KOPT-K1 (cell line): Measurements from ENCODE around the gene MORN1.
"Not testable (repeated sequence)": the region's sequence is repeated elsewhere in the genome, so short reads cannot be mapped to it uniquely, and the experiment has no call there.

ENCODE experiments used
- H3K27ac ChIP-seq: fragments of 200-600 bp; sonication (generic); 2 replicates; pipeline ENCODE4 v1.5.1; 2016; ENCODE audit warnings: antibody characterized with exemption, mild to moderate bottlenecking, low read depth, low read length; ENCODE audit not compliant: poor library complexity, severe bottlenecking
- H3K36me3 ChIP-seq: fragments of 200-600 bp; sonication (generic); 2 replicates; pipeline ENCODE4 v1.5.1; 2017; ENCODE audit warnings: antibody characterized with exemption, mild to moderate bottlenecking, low read length, moderate library complexity; ENCODE audit not compliant: insufficient read depth
- H3K9me3 ChIP-seq: fragments of 200-600 bp; sonication (generic); 2 replicates; pipeline ENCODE4 v1.5.1; 2017; ENCODE audit warnings: antibody characterized with exemption, low read length, mild to moderate bottlenecking; ENCODE audit not compliant: insufficient read depth, poor library complexity, severe bottlenecking

The MORN1 gene

GRCh38 chr1:2328676-2329455 is 62.5 kb downstream of the MORN1 start:
- Histone ChIP-seq H3K9me3 (peaks cover 7% of the 10 kb centered on the region), H3K36me3 (no peaks in the 10 kb centered on the region), H3K27ac (no peak overlapping the region)

- Histone ChIP-seq H3K36me3 (no peaks in the 10 kb centered on the region), H3K27ac (no peak overlapping the region), H3K9me3 (peaks cover 7% of the 10 kb centered on the region)
These were observed 63.5 kb downstream of the MORN1 start for GRCh38 chr1:2327841-2328240.

GRCh38 chr1:2327162-2327561 is 64.2 kb downstream of the MORN1 start:
- H3K9me3 ChIP-seq, H3K27ac ChIP-seq, H3K36me3 ChIP-seq: not testable (repeated sequence)

GRCh38 chr1:2326524-2326923 is 64.8 kb downstream of the MORN1 start:
- Histone ChIP-seq H3K36me3 (no peaks in the 10 kb centered on the region), H3K9me3 (peaks cover 7% of the 10 kb centered on the region), H3K27ac (no peak overlapping the region)

GRCh38 chr1:2324553-2325366 is 66.6 kb downstream of the MORN1 start:
- Histone ChIP-seq H3K9me3 (peaks cover 7% of the 10 kb centered on the region), H3K27ac (no peak overlapping the region), H3K36me3 (no peaks in the 10 kb centered on the region)

GRCh38 chr1:2323451-2323974 is 67.8 kb downstream of the MORN1 start:
- H3K36me3 ChIP-seq: no peaks in the 10 kb centered on the region
- H3K9me3 ChIP-seq: peaks cover 7% of the 10 kb centered on the region
- no peak overlapping the region for H3K27ac ChIP-seq

- Histone ChIP-seq H3K36me3 (no peaks in the 10 kb centered on the region), H3K27ac (no peak overlapping the region), H3K9me3 (peaks cover 7% of the 10 kb centered on the region)
These were observed 68.7 kb downstream of the MORN1 start for GRCh38 chr1:2322581-2323211.

- no peak overlapping the region for H3K27ac ChIP-seq
- no peaks in the 10 kb centered on the region for H3K36me3 ChIP-seq
- H3K9me3 ChIP-seq: peaks cover 7% of the 10 kb centered on the region
These were observed 69.2 kb downstream of the MORN1 start for GRCh38 chr1:2322065-2322571.

- no peak overlapping the region for H3K27ac ChIP-seq
These were observed 70.3 kb downstream of the MORN1 start for GRCh38 chr1:2320760-2321667.

GRCh38 chr1:2320006-2320405 is 71.3 kb downstream of the MORN1 start:
- Histone ChIP-seq H3K27ac (no peak overlapping the region), H3K36me3 (no peaks in the 10 kb centered on the region), H3K9me3 (peaks cover 2% of the 10 kb centered on the region)

More at GRCh38 chr1:2320760-2321667, 70.3 kb downstream of the MORN1 start:
- peaks cover 7% of the 10 kb centered on the region for H3K9me3 ChIP-seq
- no peaks in the 10 kb centered on the region for H3K36me3 ChIP-seq

- Histone ChIP-seq H3K27ac (no peak overlapping the region), H3K36me3 (no peaks in the 10 kb centered on the region), H3K9me3 (no peaks in the 10 kb centered on the region)
These were observed 72.1 kb downstream of the MORN1 start for GRCh38 chr1:2319291-2319690.

GRCh38 chr1:2318314-2319278 is 72.8 kb downstream of the MORN1 start:
- Histone ChIP-seq H3K27ac (no peak overlapping the region), H3K36me3 (no peaks in the 10 kb centered on the region), H3K9me3 (no peaks in the 10 kb centered on the region)
